Neuronal stem cell (in vitro differentiated cells): ENCODE measurements around the gene PSMD3.
A peak's percentile ranks its signal among the peaks of the same experiment; 100 is the strongest.

Experiments
- DNase-seq: peaks from one replicate; pipeline ENCODE4 v3.0.0-alpha.2; 2013; ENCODE audit warnings: low spot score
- H2AFZ ChIP-seq: one replicate; pipeline ENCODE4 v1.6.1; 2013; ENCODE audit warnings: mild to moderate bottlenecking, low read length, inconsistent platforms
- H2AK5ac ChIP-seq: 2 replicates; pipeline ENCODE4 v1.6.1; 2013; ENCODE audit warnings: low read depth, mild to moderate bottlenecking, inconsistent platforms, low read length, moderate library complexity, mixed read lengths
- H2BK120ac ChIP-seq: 2 replicates; pipeline ENCODE4 v1.6.1; 2013; ENCODE audit warnings: low read depth, mild to moderate bottlenecking, inconsistent platforms, low read length, moderate library complexity, mixed read lengths
- H2BK12ac ChIP-seq: one replicate; pipeline ENCODE4 v1.6.1; 2013; ENCODE audit warnings: low read length, inconsistent platforms
- H2BK15ac ChIP-seq: 2 replicates; pipeline ENCODE4 v1.6.1; 2013; ENCODE audit warnings: mild to moderate bottlenecking, low read length, inconsistent platforms, mixed read lengths
- H2BK5ac ChIP-seq: one replicate; pipeline ENCODE4 v1.6.1; 2013; ENCODE audit warnings: inconsistent platforms, mild to moderate bottlenecking, low read length, moderate library complexity
- H3K14ac ChIP-seq: one replicate; pipeline ENCODE4 v1.6.1; 2013; ENCODE audit warnings: low read length, inconsistent platforms
- H3K18ac ChIP-seq: 2 replicates; pipeline ENCODE4 v1.6.1; 2013; ENCODE audit warnings: low read length, inconsistent platforms
- H3K23ac ChIP-seq: 2 replicates; pipeline ENCODE4 v1.6.1; 2013; ENCODE audit warnings: low read depth, mild to moderate bottlenecking, mixed read lengths, low read length, inconsistent platforms; ENCODE audit not compliant: poor library complexity
- H3K27ac ChIP-seq: replicated peaks from 3 replicates; pipeline ENCODE4 v1.5.1; 2013; ENCODE audit warnings: low read length, inconsistent platforms
- H3K27me3 ChIP-seq, 3 experiments: 2 replicates each; pipeline ENCODE4 v1.6.1; 2013; ENCODE audit warnings: low read length in 3 of 3, mild to moderate bottlenecking in 2 of 3, inconsistent platforms in 1 of 3, low read depth in 1 of 3, mixed read lengths in 1 of 3, moderate library complexity in 1 of 3; ENCODE audit not compliant: control insufficient read depth in 3 of 3, insufficient read depth in 3 of 3
- H3K36me3 ChIP-seq, 2 donors: replicated peaks in 1 of 2; 2 replicates each; pipeline ENCODE4 v1.6.1; 2013; ENCODE audit warnings: low read length in 2 of 2; ENCODE audit not compliant: control insufficient read depth in 2 of 2, insufficient read depth in 2 of 2
- H3K4ac ChIP-seq: 2 replicates; pipeline ENCODE4 v1.6.1; 2013; ENCODE audit warnings: inconsistent platforms, mild to moderate bottlenecking, low read length, moderate library complexity
- H3K4me1 ChIP-seq, 2 donors: 1 replicate in 1 of 2; 2 replicates in 1 of 2; pipeline ENCODE4 v1.6.1; 2013; ENCODE audit warnings: low read length in 2 of 2, low read depth in 1 of 2; ENCODE audit not compliant: control insufficient read depth in 2 of 2, insufficient read depth in 1 of 2
- H3K4me2 ChIP-seq: one replicate; pipeline ENCODE4 v1.6.1; 2013; ENCODE audit warnings: mild to moderate bottlenecking, low read length, inconsistent platforms; ENCODE audit not compliant: insufficient read depth, poor library complexity, severe bottlenecking
- H3K4me3 ChIP-seq, 2 donors: 2 replicates each; pipeline ENCODE4 v1.5.1; 2013; ENCODE audit warnings: low read length in 2 of 2, mild to moderate bottlenecking in 2 of 2, inconsistent platforms in 1 of 2, moderate library complexity in 1 of 2
- H3K79me1 ChIP-seq: one replicate; pipeline ENCODE4 v1.6.1; 2013; ENCODE audit warnings: low read depth, mild to moderate bottlenecking, inconsistent platforms, low read length, moderate library complexity
- H3K9ac ChIP-seq: one replicate; pipeline ENCODE4 v1.6.1; 2013; ENCODE audit warnings: mild to moderate bottlenecking, low read depth, low read length, inconsistent platforms; ENCODE audit not compliant: poor library complexity
- H3K9me3 ChIP-seq, 2 donors: replicated peaks in 1 of 2; 2 replicates each; pipeline versions ENCODE3 to v1.6.1; 2013; ENCODE audit warnings: low read length in 2 of 2, mild to moderate bottlenecking in 2 of 2, inconsistent platforms in 1 of 2, low read depth in 1 of 2, mixed read lengths in 1 of 2, moderate library complexity in 1 of 2; ENCODE audit not compliant: control insufficient read depth in 2 of 2, insufficient read depth in 1 of 2
- H4K8ac ChIP-seq: one replicate; pipeline ENCODE4 v1.6.1; 2013; ENCODE audit warnings: low read depth, mild to moderate bottlenecking, inconsistent platforms, low read length, moderate library complexity
- H4K91ac ChIP-seq: one replicate; pipeline ENCODE4 v1.6.1; 2013; ENCODE audit warnings: low read length, low read depth, mild to moderate bottlenecking, inconsistent platforms; ENCODE audit not compliant: poor library complexity
- WGBS, 2 donors: extraction: QIAGEN DNeasy Blood & Tissue Kit; methylation state at CpG; one replicate each; pipeline ENCODE4 v1.1.7; 2013; ENCODE audit warnings: missing lambda C conversion rate in 2 of 2, mixed read lengths in 1 of 2; ENCODE audit not compliant: insufficient read length in 2 of 2, insufficient replicate concordance in 1 of 2; ENCODE audit errors: extremely low coverage in 2 of 2; 5-methylcytosine and 5-hydroxymethylcytosine counted together
- small RNA-seq: library from polyadenylated mRNA; stranded (forward); fragments of <200 nt; extraction: miRNeasy Mini kit (QIAGEN cat#:217004); gene quantifications from one replicate; pipeline ENCODE3, GENCODE V24; 2013; ENCODE audit not compliant: insufficient read depth

PSMD3 gene

GRCh38 chr17:40041196-40041595, 60.6 kb downstream of the PSMD3 start:
- H3K14ac ChIP-seq: no peak overlapping the region
- H3K36me3 ChIP-seq: peaks cover 4 to 44% of the 10 kb centered on the region in 2 donors
- no peak overlapping the region for H3K9ac ChIP-seq
- no peaks in the 10 kb centered on the region for H3K27me3 ChIP-seq
- no peaks in the 10 kb centered on the region for H3K79me1 ChIP-seq
- H3K18ac ChIP-seq: no peak overlapping the region
- H3K9me3 ChIP-seq: no peaks in the 10 kb centered on the region
- H2BK12ac ChIP-seq: no peak overlapping the region
- no peak overlapping the region for H3K23ac ChIP-seq
- H3K4ac ChIP-seq: no peak overlapping the region
- H3K4me1 ChIP-seq: peaks cover 0 to 3% of the 10 kb centered on the region in 2 donors
- no peak overlapping the region for H4K91ac ChIP-seq
- H4K8ac ChIP-seq: no peak overlapping the region
- no peak overlapping the region for H3K4me3 ChIP-seq
- no peak overlapping the region for H2AK5ac ChIP-seq
- DNase-seq: no peak
- H2BK120ac ChIP-seq: no peak overlapping the region
- H2BK15ac ChIP-seq: no peak overlapping the region
- no peak overlapping the region for H2AFZ ChIP-seq
- no peak overlapping the region for H2BK5ac ChIP-seq
- WGBS, 2 donors: no CpG with 5 or more reads among the region's 2 CpGs
- H3K4me2 ChIP-seq: no peak overlapping the region
- H3K27ac ChIP-seq: no peak overlapping the region

Small RNA genes lying within 50 kb of the gene (small RNA-seq; reads per million reads assigned to genes)
- gene SNORD124: 102 reads per million, percentile 96 among the genes with 10 or more reads in this experiment
